Tibial nerve (tissue), 4 donors: ENCODE results near the gene RNF40. TPM values are rescaled to one million over a fixed set of nuclear protein-coding genes. Genes with fewer than 3 reads are reported as not detected.

Source experiments
- DNase-seq, 2 donors: peaks; one replicate each; pipeline ENCODE4 v3.0.0-alpha.2; 2019; ENCODE audit warnings: low spot score in 2 of 2
- H3K27ac ChIP-seq, 4 donors: fragments of 200-600 bp; sonication (generic) in 3 of 4; one replicate each; pipeline ENCODE4 v1.5.1; 2017 to 2019; ENCODE audit warnings: mild to moderate bottlenecking in 1 of 4
- H3K27me3 ChIP-seq, 2 donors: fragments of 200-600 bp; sonication (generic) in 1 of 2; one replicate each; pipeline versions ENCODE4 v1.5.1 to v1.6.0; 2017 to 2019
- H3K36me3 ChIP-seq, 3 donors: fragments of 200-600 bp; sonication (generic); one replicate each; pipeline ENCODE4 v1.5.1; 2018 to 2019
- H3K4me1 ChIP-seq, 4 donors: fragments of 200-600 bp; sonication (generic) in 3 of 4; one replicate each; pipeline ENCODE4 v1.5.1; 2017 to 2019
- H3K4me3 ChIP-seq, 4 donors: fragments of 200-600 bp; sonication (generic) in 3 of 4; one replicate each; pipeline ENCODE4 v1.5.1; 2017 to 2019; ENCODE audit warnings: mild to moderate bottlenecking in 1 of 4, moderate library complexity in 1 of 4
- H3K9me3 ChIP-seq, 4 donors: fragments of 200-600 bp; sonication (generic) in 3 of 4; one replicate each; pipeline ENCODE4 v1.5.1; 2017 to 2019
- CTCF ChIP-seq, 5 experiments: fragments of 200-600 bp in 3 of 5; fragments of 450-650 bp in 2 of 5; sonication (generic) in 3 of 5; IDR thresholded peaks; one replicate each; pipeline ENCODE4 v1.5.1; 2016 to 2019; ENCODE audit warnings: antibody characterized with exemption in 5 of 5, mild to moderate bottlenecking in 3 of 5, moderate library complexity in 2 of 5
- EP300 ChIP-seq, 2 donors: sonication (generic); formaldehyde crosslinking; IDR thresholded peaks; one replicate each; pipeline ENCODE4 v1.6.1; 2017; ENCODE audit warnings: antibody characterized with exemption in 2 of 2, mild to moderate bottlenecking in 1 of 2
- POLR2A ChIP-seq, 2 donors: fragments of 450-650 bp; IDR thresholded peaks; one replicate each; pipeline ENCODE4 v1.6.1; 2017; ENCODE audit warnings: antibody characterized with exemption in 2 of 2, mild to moderate bottlenecking in 2 of 2, moderate library complexity in 2 of 2
- WGBS, 2 donors: methylation state at CpG; one replicate each; pipeline ENCODE4 v1.1.5; 2018; 5-methylcytosine and 5-hydroxymethylcytosine counted together
- total RNA-seq, 4 donors: library from RNA; depleted of rRNA; stranded (reverse); fragments of >200 nt; gene quantifications; one replicate each; pipeline ENCODE4 v1.1.0, GENCODE V29; 2016

RNF40 gene
- total RNA-seq, 4 donors from 2014 or later: 71.7 to 127 (median 91.5) TPM

- Histone ChIP-seq H3K4me1 (peaks cover 0 to 28% (median 6%) of the 10 kb centered on the region in 4 donors), H3K4me3 (no peak overlapping the region), H3K36me3 (peaks cover 16 to 92% (median 54%) of the 10 kb centered on the region in 3 donors), H3K27me3 (no peaks in the 10 kb centered on the region), H3K27ac (no peak overlapping the region), H3K9me3 (no peaks in the 10 kb centered on the region)
- WGBS, 2 donors: 90 to 94% methylated on average over 16 to 17 of the region's 17 CpGs
- TF ChIP-seq CTCF (IDR thresholded peaks at IDR 0.05): no peak
- no peak for TF ChIP-seq EP300 (IDR thresholded peaks at IDR 0.05)
- TF ChIP-seq POLR2A (IDR thresholded peaks at IDR 0.05): no peak
- no peak for DNase-seq
Observed at GRCh38 chr16:30736995-30737793, 24.9 kb upstream of the RNF40 start.

GRCh38 chr16:30737794-30738648 is 24.1 kb upstream of the RNF40 start:
- Histone ChIP-seq H3K9me3 (no peaks in the 10 kb centered on the region), H3K4me1 (peaks cover 0 to 28% (median 6%) of the 10 kb centered on the region in 4 donors), H3K27ac (no peak overlapping the region), H3K4me3 (no peak overlapping the region), H3K27me3 (no peaks in the 10 kb centered on the region), H3K36me3 (peaks cover 16 to 91% (median 50%) of the 10 kb centered on the region in 3 donors)
- no peak for DNase-seq
- 89 to 90% methylated on average over 25 of the region's 25 CpGs for WGBS, 2 donors
- TF ChIP-seq EP300 (IDR thresholded peaks at IDR 0.05) (no peak), CTCF (IDR thresholded peaks at IDR 0.05) (no peak), POLR2A (IDR thresholded peaks at IDR 0.05) (no peak)

DNA sequence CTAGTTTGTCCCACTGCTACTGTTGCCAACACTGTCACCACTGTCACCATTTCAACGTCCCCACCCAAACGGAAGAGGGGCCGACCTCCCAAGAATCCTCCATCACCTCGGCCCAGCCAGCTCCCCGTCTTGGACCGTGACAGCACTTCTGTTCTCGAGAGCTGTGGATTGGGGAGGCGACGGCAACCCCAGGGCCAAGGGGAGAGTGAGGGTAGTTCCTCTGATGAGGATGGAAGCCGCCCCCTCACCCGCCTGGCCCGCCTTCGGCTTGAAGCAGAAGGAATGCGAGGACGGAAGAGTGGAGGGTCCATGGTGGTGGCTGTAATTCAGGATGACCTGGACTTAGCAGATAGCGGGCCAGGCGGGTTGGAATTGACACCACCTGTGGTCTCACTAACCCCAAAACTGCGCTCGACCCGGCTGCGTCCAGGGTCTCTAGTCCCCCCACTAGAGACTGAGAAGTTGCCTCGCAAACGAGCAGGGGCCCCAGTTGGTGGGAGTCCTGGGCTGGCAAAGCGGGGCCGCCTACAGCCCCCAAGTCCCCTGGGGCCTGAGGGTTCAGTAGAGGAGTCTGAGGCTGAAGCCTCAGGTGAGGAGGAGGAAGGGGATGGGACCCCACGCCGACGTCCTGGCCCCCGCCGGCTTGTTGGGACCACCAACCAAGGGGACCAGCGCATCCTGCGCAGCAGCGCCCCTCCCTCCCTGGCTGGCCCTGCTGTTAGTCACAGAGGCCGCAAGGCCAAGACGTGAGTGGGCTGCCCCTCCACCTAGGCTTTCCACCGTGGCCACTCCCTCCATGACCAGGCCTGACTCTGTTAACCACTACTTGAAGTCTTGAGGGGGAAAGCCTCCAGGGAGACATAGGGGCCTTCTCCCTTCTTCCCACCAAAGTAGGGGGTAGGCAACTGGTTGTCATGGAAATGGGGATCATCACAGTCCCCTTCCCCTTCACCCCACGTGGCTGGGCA is 22.9 kb upstream of the RNF40 start:
- 86 to 88% methylated on average over 37 of the region's 37 CpGs for WGBS, 2 donors
- Histone ChIP-seq H3K4me1 (peaks cover 0 to 38% (median 6%) of the 10 kb centered on the region in 4 donors), H3K4me3 (no peak overlapping the region), H3K9me3 (no peaks in the 10 kb centered on the region), H3K27ac (peak overlapping the region; percentile 2 to 85 (median 56)), H3K36me3 (peaks cover 16 to 91% (median 41%) of the 10 kb centered on the region in 3 donors), H3K27me3 (no peaks in the 10 kb centered on the region)
- DNase-seq: no peak
- TF ChIP-seq CTCF (IDR thresholded peaks at IDR 0.05) (no peak), POLR2A (IDR thresholded peaks at IDR 0.05) (no peak), EP300 (IDR thresholded peaks at IDR 0.05) (no peak)

- Histone ChIP-seq H3K27me3 (no peaks in the 10 kb centered on the region), H3K4me3 (peak overlapping the region in 1 of 4 donors; percentile 33), H3K36me3 (peaks cover 16 to 91% (median 42%) of the 10 kb centered on the region in 3 donors), H3K27ac (peak overlapping the region; percentile 42 to 85 (median 68)), H3K4me1 (peaks cover 0 to 38% (median 6%) of the 10 kb centered on the region in 4 donors), H3K9me3 (no peaks in the 10 kb centered on the region)
- WGBS, 2 donors: 51% methylated on average over 8 of the region's 8 CpGs
- peak; percentile 78 to 88 for DNase-seq
- TF ChIP-seq POLR2A (IDR thresholded peaks at IDR 0.05): no peak
- TF ChIP-seq EP300 (IDR thresholded peaks at IDR 0.05): peak in 1 of 2 donors; percentile 48
- TF ChIP-seq CTCF (IDR thresholded peaks at IDR 0.05): no peak
Observed at GRCh38 chr16:30740364-30741251, 21.5 kb upstream of the RNF40 start.
